Parietal lobe (tissue), 2 donors: ENCODE data around the gene FBXL2. TPM values are rescaled to one million over a fixed set of nuclear protein-coding genes. Genes with fewer than 3 reads are reported as not detected.

Source experiments
- small RNA-seq: library from RNA; depleted of rRNA; stranded (forward); fragments of <200 nt; gene quantifications from one replicate; pipeline ENCODE3, GENCODE V24; 2014; ENCODE audit warnings: low replicate concordance
- total RNA-seq: library from RNA; depleted of rRNA; stranded (reverse); fragments of >200 nt; gene quantifications from one replicate; pipeline ENCODE4 v1.2.3, GENCODE V29; 2014

Gene FBXL2
- 96.7 TPM for total RNA-seq

GRCh38 chr3:33277193-33277882, at the start of gene FBXL2:
TSS of gene FBXL2 (plus strand) at chr3:33277442. CDS start at chr3:33277513, 71 bp downstream.

Small RNA genes within 50 kb of the gene (small RNA-seq; reads per million reads assigned to genes)
- gene RNU7-110P = not detected

Other genes with a start within 250 kb of the FBXL2 start
- gene GLB1, start 180.3 kb upstream of the FBXL2 start, total RNA-seq = 21.3 TPM
- gene TMPPE, start 180.3 kb upstream of the FBXL2 start, total RNA-seq = 9.1 TPM
- 12.5 TPM for gene CRTAP, start 163.4 kb upstream of the FBXL2 start, total RNA-seq
- 2.5 TPM for gene SUSD5, start 58.6 kb upstream of the FBXL2 start, total RNA-seq
- gene UBP1, start 163.0 kb downstream of the FBXL2 start, total RNA-seq = 132 TPM